Cardiac fibroblast (primary cell): ENCODE measurements around the gene RBBP6.
A peak's percentile ranks its signal among the peaks of the same experiment; 100 is the strongest.

ENCODE experiments used
- DNase-seq, 2 donors: peaks; one replicate each; pipeline versions ENCODE4 v3.0.0 to v3.0.0-alpha.2; 2010; ENCODE audit warnings: low read depth in 2 of 2
- H3K4me3 ChIP-seq, 2 donors: replicated peaks in 1 of 2; 1 replicate in 1 of 2; 2 replicates in 1 of 2; pipeline ENCODE4 v1.5.1; 2011; ENCODE audit warnings: low read depth in 2 of 2, low read length in 2 of 2, mild to moderate bottlenecking in 2 of 2, moderate library complexity in 1 of 2
- TF ChIP-seq, protein P1 (sequence below): IDR thresholded peaks from one replicate; pipeline ENCODE4 v1.5.1; 2011; ENCODE audit warnings: low read depth, mild to moderate bottlenecking, low read length, inconsistent platforms

Gene RBBP6

DNA sequence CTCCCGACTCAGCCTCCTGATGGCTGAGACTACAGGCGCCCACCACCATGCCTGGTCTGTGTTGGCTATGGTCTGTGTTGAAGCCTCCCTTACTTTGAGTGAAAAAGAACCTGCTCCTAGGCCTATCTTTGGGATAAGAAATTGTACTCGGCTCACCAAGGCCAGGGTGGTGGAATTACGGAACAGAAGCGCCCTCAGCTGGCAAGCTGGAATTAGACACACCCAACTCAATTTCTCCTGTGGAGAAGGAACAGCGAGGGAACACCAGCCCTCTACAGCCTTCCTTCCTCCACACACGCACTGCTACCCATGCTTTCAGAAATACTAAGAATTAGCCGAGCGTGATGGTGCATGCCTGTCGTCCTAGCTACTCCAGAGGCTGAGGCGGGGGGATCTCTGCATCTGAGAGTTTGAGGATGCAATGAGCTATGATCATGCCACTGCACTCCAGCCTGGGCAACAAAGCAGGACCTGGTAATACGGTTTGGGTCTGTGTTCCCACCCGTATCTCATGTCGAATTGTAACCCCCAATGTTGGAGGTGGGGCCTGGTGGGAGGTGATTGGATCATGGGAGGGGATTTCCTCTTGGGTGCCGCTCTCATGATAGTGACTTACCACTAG, 40.1 kb upstream of the RBBP6 start:
- TF ChIP-seq, protein P1, sequence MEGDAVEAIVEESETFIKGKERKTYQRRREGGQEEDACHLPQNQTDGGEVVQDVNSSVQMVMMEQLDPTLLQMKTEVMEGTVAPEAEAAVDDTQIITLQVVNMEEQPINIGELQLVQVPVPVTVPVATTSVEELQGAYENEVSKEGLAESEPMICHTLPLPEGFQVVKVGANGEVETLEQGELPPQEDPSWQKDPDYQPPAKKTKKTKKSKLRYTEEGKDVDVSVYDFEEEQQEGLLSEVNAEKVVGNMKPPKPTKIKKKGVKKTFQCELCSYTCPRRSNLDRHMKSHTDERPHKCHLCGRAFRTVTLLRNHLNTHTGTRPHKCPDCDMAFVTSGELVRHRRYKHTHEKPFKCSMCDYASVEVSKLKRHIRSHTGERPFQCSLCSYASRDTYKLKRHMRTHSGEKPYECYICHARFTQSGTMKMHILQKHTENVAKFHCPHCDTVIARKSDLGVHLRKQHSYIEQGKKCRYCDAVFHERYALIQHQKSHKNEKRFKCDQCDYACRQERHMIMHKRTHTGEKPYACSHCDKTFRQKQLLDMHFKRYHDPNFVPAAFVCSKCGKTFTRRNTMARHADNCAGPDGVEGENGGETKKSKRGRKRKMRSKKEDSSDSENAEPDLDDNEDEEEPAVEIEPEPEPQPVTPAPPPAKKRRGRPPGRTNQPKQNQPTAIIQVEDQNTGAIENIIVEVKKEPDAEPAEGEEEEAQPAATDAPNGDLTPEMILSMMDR, result peak; percentile 35
- no peak overlapping the region for H3K4me3 ChIP-seq
- DNase-seq, result peak; percentile 29 to 46

DNA sequence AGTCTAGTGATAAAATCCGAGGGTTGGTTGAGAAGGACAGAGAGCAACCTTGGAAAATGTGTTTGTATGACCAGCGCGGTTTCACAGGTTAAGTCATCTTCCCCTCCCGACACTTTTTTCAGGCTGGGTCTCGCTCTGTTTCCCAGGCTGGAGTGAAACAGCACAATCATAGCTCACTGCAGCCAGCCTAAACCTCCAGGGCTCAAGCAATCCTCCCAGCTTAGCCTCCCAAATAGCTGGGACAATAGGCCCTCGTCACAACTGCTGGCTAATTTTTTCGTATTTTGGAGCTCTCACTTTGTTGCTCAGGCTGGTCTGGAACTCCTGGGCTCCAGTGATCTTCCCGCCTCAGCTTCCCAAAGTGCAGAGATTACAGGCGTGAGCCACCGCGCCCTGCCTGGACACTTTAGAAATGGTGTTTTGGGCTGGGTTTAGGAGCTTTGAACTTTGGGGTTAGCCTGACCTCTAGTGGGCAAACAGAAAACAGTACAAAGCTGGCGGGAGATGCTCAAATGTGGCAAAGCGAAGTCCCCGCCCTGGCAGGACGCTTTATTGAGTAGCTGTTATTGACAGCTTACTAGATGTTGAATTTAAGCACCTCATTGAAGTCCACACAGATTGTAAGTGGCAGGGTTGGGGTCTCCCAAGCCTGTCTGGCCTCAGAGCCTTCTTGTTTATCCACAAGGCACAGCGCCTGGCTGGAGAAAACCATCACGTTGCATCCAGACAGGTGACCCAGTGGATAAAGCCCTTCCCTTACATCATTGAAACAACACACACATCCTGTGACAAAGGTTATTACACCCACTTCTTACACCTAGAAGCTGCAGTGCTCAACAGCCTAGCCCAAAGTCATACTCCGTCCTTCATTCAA, 34.7 kb upstream of the RBBP6 start:
- no peak overlapping the region for H3K4me3 ChIP-seq
- TF ChIP-seq, protein P1, result peak; percentile 73
- DNase-seq, result peak; percentile 75 to 76

DNA sequence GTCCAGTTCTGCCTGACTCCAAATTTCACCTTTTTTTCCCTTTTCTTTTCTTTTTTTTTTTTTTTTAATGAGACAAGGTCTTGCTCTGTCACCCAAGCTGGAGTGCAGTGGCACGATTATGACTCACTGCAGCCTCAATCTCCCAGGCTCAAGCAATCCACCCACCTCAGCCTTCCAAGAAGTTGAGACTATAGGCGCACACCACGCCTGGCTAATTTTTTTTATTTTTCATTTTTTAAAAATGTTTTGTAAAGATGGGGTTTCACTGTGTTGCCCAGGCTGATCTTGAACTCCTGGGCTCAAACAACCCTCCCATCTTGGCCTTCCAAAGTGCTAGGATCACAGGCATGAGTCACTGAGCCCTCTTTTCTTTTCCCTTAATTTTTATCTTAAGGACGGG, 33.4 kb upstream of the RBBP6 start:
- DNase-seq, result no peak
- TF ChIP-seq, protein P1, result no peak
- no peak overlapping the region for H3K4me3 ChIP-seq

DNA sequence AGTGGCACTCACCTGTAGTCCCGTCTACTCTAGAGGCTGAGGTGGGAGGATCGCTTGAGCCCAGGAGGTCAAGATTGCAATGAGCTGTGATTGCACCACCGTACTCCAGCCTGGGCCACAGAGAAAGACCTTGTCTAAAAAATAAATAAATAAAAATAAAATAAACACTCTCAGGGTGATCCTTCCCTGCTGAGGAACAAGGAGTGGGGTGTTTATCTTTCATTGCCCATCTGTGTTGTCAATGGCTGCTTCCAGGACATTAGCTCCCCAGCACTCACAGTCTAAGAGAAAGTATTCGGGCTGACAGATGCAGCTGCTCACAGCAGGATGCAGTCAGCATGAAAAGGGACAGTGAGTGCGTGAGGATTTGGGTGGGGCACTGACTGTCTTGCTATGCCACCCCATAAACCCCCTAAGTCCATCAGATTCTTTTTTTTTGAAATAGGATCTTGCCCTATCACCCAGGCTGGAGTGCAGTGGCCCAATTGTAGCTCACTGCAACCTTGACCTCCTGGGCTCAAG, 31.3 kb upstream of the RBBP6 start:
- H3K4me3 ChIP-seq, result no peak overlapping the region
- no peak for DNase-seq
- TF ChIP-seq, protein P1, result no peak

DNA sequence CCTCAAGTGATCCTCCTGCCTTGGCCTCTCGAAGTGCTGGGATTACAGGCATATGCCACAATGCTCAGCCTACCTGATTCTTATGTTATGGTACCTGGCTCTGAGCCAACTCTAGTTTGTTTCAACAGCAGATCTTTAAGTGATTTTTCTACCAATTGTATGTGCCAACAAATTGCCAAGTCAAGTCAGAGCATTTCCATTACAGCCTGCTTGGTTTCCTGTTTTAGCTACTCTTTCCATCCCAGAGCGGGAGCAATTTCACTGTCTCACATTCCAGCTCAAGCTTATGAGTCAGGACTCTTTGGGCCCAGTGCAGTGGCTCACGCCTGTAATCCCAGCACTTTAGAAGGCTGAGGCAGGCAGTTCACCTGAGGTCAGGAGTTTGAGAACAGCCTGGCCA, 30.8 kb upstream of the RBBP6 start:
- TF ChIP-seq, protein P1, result no peak
- DNase-seq, result peak; percentile 80 to 88
- H3K4me3 ChIP-seq, result no peak overlapping the region

DNA sequence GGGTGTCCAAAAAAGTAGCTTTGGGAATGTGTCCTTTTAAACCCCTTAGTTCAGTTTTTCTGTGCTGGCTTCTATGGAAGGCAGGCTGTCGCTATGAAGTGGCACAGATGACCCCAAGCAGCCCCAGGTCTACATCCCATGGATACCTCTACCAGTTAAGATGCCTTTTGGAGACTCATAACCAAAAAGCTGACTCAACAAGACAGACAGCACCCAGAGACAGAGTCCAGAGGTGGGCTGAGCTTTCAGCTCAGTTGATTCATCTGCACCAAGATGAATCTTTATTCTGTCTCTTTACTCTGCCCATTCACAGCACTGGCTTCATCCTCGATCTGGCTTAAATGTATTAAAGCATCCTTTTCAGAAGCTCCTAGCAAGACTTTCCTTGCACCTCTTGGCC, 29.8 kb upstream of the RBBP6 start:
- DNase-seq, result no peak
- TF ChIP-seq, protein P1, result no peak
- H3K4me3 ChIP-seq, result no peak overlapping the region
